Colonic mucosa (tissue), 4 donors: ENCODE data around the gene DDIT3. TPM values are rescaled to one million over a fixed set of nuclear protein-coding genes. Genes with fewer than 3 reads are reported as not detected.

Source experiments
- DNase-seq: peaks from one replicate; pipeline ENCODE4 v3.0.0-alpha.2; 2020
- H3K27ac ChIP-seq: fragments of 200-600 bp; one replicate; pipeline ENCODE4 v1.8.0; 2021
- H3K27me3 ChIP-seq: fragments of 200-600 bp; one replicate; pipeline ENCODE4 v1.8.0; 2021
- H3K36me3 ChIP-seq: fragments of 200-600 bp; one replicate; pipeline ENCODE4 v1.8.0; 2021
- H3K4me1 ChIP-seq: fragments of 200-600 bp; one replicate; pipeline ENCODE4 v1.8.0; 2021; ENCODE audit warnings: mild to moderate bottlenecking
- H3K4me3 ChIP-seq: fragments of 200-600 bp; one replicate; pipeline ENCODE4 v1.8.0; 2021
- H3K9ac ChIP-seq, 2 donors: one replicate each; pipeline ENCODE4 v1.7.0; 2013; ENCODE audit warnings: control low read depth in 2 of 2, low read depth in 2 of 2, low read length in 2 of 2
- H3K9me3 ChIP-seq: fragments of 200-600 bp; one replicate; pipeline ENCODE4 v1.8.0; 2021
- CTCF ChIP-seq: fragments of 200-600 bp; IDR thresholded peaks from one replicate; pipeline ENCODE4 v1.8.0; 2022; ENCODE audit warnings: antibody characterized with exemption, mild to moderate bottlenecking
- intact Hi-C: fragments of 100-400 bp; cut with DNase I; formaldehyde crosslinking; loops from one replicate; pipeline ENCODE4 v1.14.1; 2022
- total RNA-seq, 2 donors: library from RNA; stranded (reverse); fragmentation: NEBNext Ultra II Directional in 1 of 2; extraction: Animal tissue kit (Norgen Biotek cat#: 25700) in 1 of 2; gene quantifications; one replicate each; pipeline ENCODE4 v1.2.1, GENCODE V29; 2021
- donor health status: healthy.
- donor health status: DM: no; HTN: no; CAD: no.
- donor health status: DM: no; HTN: no; CAD: no.

The DDIT3 gene
- total RNA-seq, 2 donors from 2014 or later = 17.5 to 22.8 TPM

GRCh38 chr12:57472391-57472790 is 47.9 kb downstream of the DDIT3 start:
- Histone ChIP-seq H3K36me3 (no peaks in the 10 kb centered on the region), H3K27me3 (peaks cover 37% of the 10 kb centered on the region), H3K9ac (no peak overlapping the region), H3K9me3 (no peaks in the 10 kb centered on the region), H3K27ac (no peak overlapping the region), H3K4me1 (no peaks in the 10 kb centered on the region), H3K4me3 (no peak overlapping the region)
- no peak for DNase-seq
- intact Hi-C loops = no loop called here
- no peak for TF ChIP-seq CTCF

- no peak for DNase-seq
- Histone ChIP-seq H3K27ac (no peak overlapping the region), H3K27me3 (peaks cover 35% of the 10 kb centered on the region), H3K9me3 (no peaks in the 10 kb centered on the region), H3K4me3 (no peak overlapping the region), H3K36me3 (no peaks in the 10 kb centered on the region), H3K9ac (no peak overlapping the region), H3K4me1 (no peaks in the 10 kb centered on the region)
- TF ChIP-seq CTCF = no peak
- intact Hi-C loops = no loop called here
Observed at GRCh38 chr12:57471661-57472060, 48.7 kb downstream of the DDIT3 start.

GRCh38 chr12:57470970-57471656 is 49.2 kb downstream of the DDIT3 start:
- no peaks in the 10 kb centered on the region for H3K36me3 ChIP-seq
- peak; percentile 58 for DNase-seq
- H3K27me3 ChIP-seq = peaks cover 30% of the 10 kb centered on the region
- no peak overlapping the region for H3K27ac ChIP-seq
- H3K9ac ChIP-seq = no peak overlapping the region
- H3K4me1 ChIP-seq = no peaks in the 10 kb centered on the region
- H3K9me3 ChIP-seq = no peaks in the 10 kb centered on the region
- TF ChIP-seq CTCF = no peak
- intact Hi-C loops = no loop called here
- H3K4me3 ChIP-seq = no peak overlapping the region

- no peak overlapping the region for H3K4me3 ChIP-seq
- TF ChIP-seq CTCF = no peak
- no peak overlapping the region for H3K27ac ChIP-seq
- H3K9ac ChIP-seq = no peak overlapping the region
- H3K4me1 ChIP-seq = no peaks in the 10 kb centered on the region
- H3K27me3 ChIP-seq = peaks cover 23% of the 10 kb centered on the region
- H3K9me3 ChIP-seq = no peaks in the 10 kb centered on the region
- no peak for DNase-seq
- no peaks in the 10 kb centered on the region for H3K36me3 ChIP-seq
- intact Hi-C loops = no loop called here
Observed at GRCh38 chr12:57470286-57470969, 49.9 kb downstream of the DDIT3 start.

- Histone ChIP-seq H3K27ac (no peak overlapping the region), H3K4me3 (no peak overlapping the region), H3K9me3 (no peaks in the 10 kb centered on the region), H3K4me1 (no peaks in the 10 kb centered on the region), H3K9ac (no peak overlapping the region), H3K27me3 (peaks cover 16% of the 10 kb centered on the region), H3K36me3 (no peaks in the 10 kb centered on the region)
- intact Hi-C loops = no loop called here
- no peak for DNase-seq
- no peak for TF ChIP-seq CTCF
Observed at GRCh38 chr12:57469296-57470164, 50.8 kb downstream of the DDIT3 start.
